GM12878 (cell line): ENCODE measurements around the gene ANKAR. TPM values are rescaled to one million over a fixed set of nuclear protein-coding genes. Genes with fewer than 3 reads are reported as not detected.

Source experiments
- ATAC-seq: fragments of 200-7000 bp; cut with Tn5 transposase; 3 replicates; pipeline ENCODE4 v1.9.1; 2020; ENCODE audit warnings: mild to moderate bottlenecking, moderate library complexity
- BruUV-seq: library from RNA; stranded (reverse); fragments of 400-500 nt; replicated peaks from 2 replicates; lab custom pipeline; 2021; lab: Mats Ljungman, UMichigan
- CTCF ChIA-PET: fragments of 300-600 bp; sonication (Branson Sonifier 250); formaldehyde crosslinking; extraction: SDS; loops from one replicate; lab custom pipeline; 2021; ENCODE audit warnings: inconsistent platforms; lab: Yijun Ruan, JAX
- POLR2A ChIA-PET: fragments of 350-600 bp; formaldehyde crosslinking; extraction: SDS; loops from one replicate; lab custom pipeline; 2021; ENCODE audit warnings: inconsistent platforms; lab: Charles Lee
- RAD21 ChIA-PET: fragments of 300-600 bp; sonication (Branson Sonifier 250); formaldehyde crosslinking; loops from one replicate; lab custom pipeline; 2023; ENCODE audit warnings: antibody characterized with exemption; ENCODE audit not compliant: unreplicated experiment; lab: Charles Lee
- SMC1A ChIA-PET: fragments of 300-600 bp; sonication (Branson Sonifier 250); formaldehyde crosslinking; loops from one replicate; lab custom pipeline; 2023; ENCODE audit not compliant: unreplicated experiment, uncharacterized antibody; lab: Charles Lee
- DNase-seq: peaks from one replicate; pipeline ENCODE4 v3.0.0-alpha.2; 2011; ENCODE audit warnings: low read depth, low spot score
- FAIRE-seq: peaks from 3 replicates; lab custom pipeline; 2011; peaks lifted over from hg19 to GRCh38; lab: Jason Lieb, UNC
- H2AFZ ChIP-seq: 2 replicates; pipeline ENCODE4 v1.6.0; 2011; ENCODE audit warnings: low read depth, low read length, control low read depth; ENCODE audit not compliant: control insufficient read depth
- H3K27ac ChIP-seq: 2 replicates; pipeline ENCODE4 v1.5.1; 2011; ENCODE audit warnings: control low read depth; ENCODE audit not compliant: control insufficient read depth, insufficient read depth
- H3K27me3 ChIP-seq, 2 experiments: replicated peaks in 1 of 2; 2 replicates each; pipeline versions ENCODE4 v1.6.0 to v1.6.1; 2011; ENCODE audit warnings: low read length in 1 of 2; ENCODE audit not compliant: control insufficient read depth in 2 of 2, insufficient read depth in 2 of 2
- H3K36me3 ChIP-seq, 2 experiments: 2 replicates each; pipeline ENCODE4 v1.5.1; 2011; ENCODE audit warnings: low read length in 1 of 2; ENCODE audit not compliant: control insufficient read depth in 2 of 2, insufficient read depth in 2 of 2
- H3K4me1 ChIP-seq: 2 replicates; pipeline ENCODE4 v1.6.1; 2011; ENCODE audit warnings: mild to moderate bottlenecking, low read length, moderate library complexity, mixed read lengths; ENCODE audit not compliant: control insufficient read depth, insufficient read depth
- H3K4me2 ChIP-seq: 2 replicates; pipeline ENCODE4 v1.6.0; 2011; ENCODE audit warnings: control low read depth; ENCODE audit not compliant: control insufficient read depth, insufficient read depth
- H3K4me3 ChIP-seq: fragments of 200-600 bp; sonication (generic); 2 replicates; pipeline ENCODE4 v1.5.1; 2016
- H3K79me2 ChIP-seq: 2 replicates; pipeline ENCODE4 v1.6.0; 2011; ENCODE audit warnings: low read length; ENCODE audit not compliant: control insufficient read depth, insufficient read depth
- H3K9ac ChIP-seq: 2 replicates; pipeline ENCODE4 v1.8.0; 2011; ENCODE audit warnings: low read length, control low read depth, mixed read lengths; ENCODE audit not compliant: control insufficient read depth, insufficient read depth
- H3K9me3 ChIP-seq: replicated peaks from 3 replicates; pipeline ENCODE4 v1.5.1; 2011; ENCODE audit warnings: mild to moderate bottlenecking, low read length; ENCODE audit not compliant: control insufficient read depth, insufficient read depth
- H4K20me1 ChIP-seq: 2 replicates; pipeline ENCODE4 v1.6.0; 2011; ENCODE audit not compliant: control insufficient read depth, insufficient read depth
- ASH2L ChIP-seq: fragments of 300-600, 200-600 bp; sonication (generic); IDR thresholded peaks from 2 replicates; pipeline ENCODE4 v1.6.1; 2017; ENCODE audit warnings: low read depth, mild to moderate bottlenecking, borderline replicate concordance
- BACH1 ChIP-seq: fragments of 450-650 bp; IDR thresholded peaks from 2 replicates; pipeline ENCODE4 v1.6.1; 2017; ENCODE audit warnings: mild to moderate bottlenecking, borderline replicate concordance
- BRCA1 ChIP-seq: IDR thresholded peaks from 2 replicates; pipeline ENCODE4 v1.6.1; 2011; ENCODE audit warnings: low read depth, low read length, improper control_type of control experiment
- ETV6 ChIP-seq, 2 experiments: fragments of 450-650 bp in 1 of 2; IDR thresholded peaks in 1 of 2; conservative IDR thresholded peaks in 1 of 2; 2 replicates each; pipeline ENCODE4 v1.6.1; 2014; ENCODE audit warnings: antibody characterized with exemption in 1 of 2, borderline replicate concordance in 1 of 2, low read depth in 1 of 2, mild to moderate bottlenecking in 1 of 2, moderate library complexity in 1 of 2
- FOXM1 ChIP-seq: IDR thresholded peaks from 2 replicates; pipeline ENCODE4 v1.6.1; 2012; ENCODE audit warnings: low read depth, mild to moderate bottlenecking, inconsistent platforms, low read length, moderate library complexity
- JUNB ChIP-seq: IDR thresholded peaks from 2 replicates; pipeline ENCODE4 v1.6.1; 2016; ENCODE audit warnings: antibody characterized with exemption, mild to moderate bottlenecking
- MYB ChIP-seq: fragments of 150-350 bp; IDR thresholded peaks from 2 replicates; pipeline ENCODE4 v1.6.1; 2014; ENCODE audit warnings: mild to moderate bottlenecking, low read depth, low read length, borderline replicate concordance
- NFIC ChIP-seq: IDR thresholded peaks from 2 replicates; pipeline ENCODE4 v1.6.1; 2012; ENCODE audit warnings: low read depth, mild to moderate bottlenecking, inconsistent platforms, low read length, moderate library complexity
- RAD51 ChIP-seq: fragments of 450-650 bp; IDR thresholded peaks from 2 replicates; pipeline ENCODE4 v1.6.1; 2016; ENCODE audit warnings: moderate library complexity, mild to moderate bottlenecking, inconsistent platforms
- RB1 ChIP-seq: fragments of 450-650 bp; formaldehyde crosslinking; IDR thresholded peaks from 2 replicates; pipeline ENCODE4 v1.6.1; 2017; ENCODE audit warnings: mild to moderate bottlenecking, borderline replicate concordance
- SMAD5 ChIP-seq: IDR thresholded peaks from 2 replicates; pipeline ENCODE4 v1.6.1; 2016; ENCODE audit warnings: antibody characterized with exemption, low read depth
- SUZ12 ChIP-seq: fragments of 200-600 bp; sonication (generic); IDR thresholded peaks from one replicate; pipeline ENCODE4 v1.6.1; 2018; ENCODE audit warnings: antibody characterized with exemption, mild to moderate bottlenecking; ENCODE audit not compliant: unreplicated experiment
- ZNF207 ChIP-seq: fragments of 450-650 bp; IDR thresholded peaks from 2 replicates; pipeline ENCODE4 v1.6.1; 2014; ENCODE audit warnings: antibody characterized with exemption, mild to moderate bottlenecking, borderline replicate concordance
- WGBS: methylation state at CpG from one replicate; pipeline ENCODE4 v1.1.6; 2016; ENCODE audit warnings: low lambda C conversion rate; ENCODE audit not compliant: insufficient replicate concordance, insufficient coverage; ENCODE audit errors: missing lambda C conversion rate; 5-methylcytosine and 5-hydroxymethylcytosine counted together
- in situ Hi-C: fragments of 300-500 bp; cut with MboI; formaldehyde crosslinking; loops from 9 replicates; pipeline ENCODE4 v1.14.3; 2018; ENCODE audit warnings: mixed read lengths
- intact Hi-C: fragments of 100-400 bp; cut with micrococcal nuclease; formaldehyde crosslinking; loops from one replicate; pipeline ENCODE4 v1.14.2; 2022; ENCODE audit not compliant: unreplicated experiment
- polyA plus RNA-seq, 11 experiments: library from polyadenylated mRNA; depleted of rRNA in 4 of 11; unstranded in 6 of 11; stranded (reverse) in 5 of 11; fragments of >200 nt; fragmentation: Nextera tagmentation in 4 of 11; fragmentation: Illumina TruSeq in 1 of 11; extraction: Ambion mirVana in 4 of 11; extraction: Trizol in 1 of 11; gene quantifications; 1 replicate in 1 of 11; 2 replicates in 10 of 11; pipeline versions ENCODE4 v1.2.1 to v1.2.3, GENCODE V29; 2011 to 2016; ENCODE audit warnings: inconsistent platforms in 2 of 11, missing spikeins in 2 of 11, low read depth in 1 of 11
- total RNA-seq, 4 experiments: library from RNA; depleted of rRNA in 3 of 4; stranded (reverse); fragments of >200 nt in 3 of 4; fragmentation: Illumina TruSeq in 1 of 4; extraction: Trizol in 1 of 4; gene quantifications; 2 replicates each; pipeline versions ENCODE4 v1.2.1 to v1.2.3, GENCODE V29; 2013 to 2021
- TF ChIP-seq, protein P1 (sequence below): IDR thresholded peaks from 2 replicates; pipeline ENCODE4 v1.6.1; 2012; ENCODE audit warnings: low read depth, low read length, improper control_type of control experiment
- TF ChIP-seq, protein P2 (sequence below): fragments of 450-650 bp; IDR thresholded peaks from 2 replicates; pipeline ENCODE4 v1.6.1; 2017; ENCODE audit warnings: mild to moderate bottlenecking, moderate library complexity
- TF ChIP-seq, protein P3 (sequence below): IDR thresholded peaks from 2 replicates; pipeline ENCODE4 v1.6.1; 2012; ENCODE audit warnings: low read depth, low read length, improper control_type of control experiment

ANKAR gene
- total and polyA plus RNA-seq, 10 of the 15 experiments (the other 5 are each of a cell fraction or from before 2014, with no cell fraction given) = 1.3 to 4.2 (median 2.7) TPM

DNA sequence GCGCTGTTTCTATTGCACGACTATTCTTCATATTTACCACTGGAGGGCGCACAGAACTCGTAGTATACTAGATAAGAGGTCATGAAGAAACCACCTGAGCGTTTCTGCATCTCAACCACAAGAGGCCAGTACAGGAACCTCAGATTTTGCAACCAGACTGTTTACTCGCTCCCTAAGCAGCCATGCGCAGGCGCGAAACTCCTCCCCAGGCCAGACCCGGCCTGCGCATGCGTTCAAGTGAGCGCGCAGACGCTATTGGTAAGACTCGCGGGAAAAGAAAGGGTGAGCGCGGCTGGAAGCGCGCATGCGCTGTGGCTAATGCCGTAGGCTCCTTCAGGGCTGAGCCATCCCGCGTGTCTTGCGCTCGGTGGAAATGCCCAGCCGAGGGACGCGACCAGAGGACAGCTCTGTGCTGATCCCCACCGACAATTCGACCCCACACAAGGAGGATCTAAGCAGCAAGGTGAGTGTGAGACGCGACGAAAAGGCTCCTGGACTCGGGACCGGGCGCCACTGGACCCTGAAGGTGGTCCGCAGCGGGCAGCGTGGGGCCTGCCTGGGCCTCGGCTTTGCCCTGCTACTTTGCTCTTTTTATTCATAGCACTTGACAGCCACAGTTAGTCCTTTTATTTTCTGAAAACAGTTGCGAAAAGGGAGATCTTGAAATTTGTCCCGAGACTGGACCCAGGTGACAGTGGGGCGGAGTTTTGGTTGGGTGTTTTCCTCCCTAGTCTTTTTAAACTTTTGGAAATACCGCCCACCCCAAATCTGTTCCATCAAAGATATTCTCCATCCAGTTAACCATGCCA lies 13.1 kb upstream of the ANKAR start, which contains the start of gene ASNSD1:
Gene ASNSD1, plus strand, starts transcription at position 312 of the 809 bp plus-strand sequence. CDS start 4,674 bp downstream, outside the sequence.
- BruUV-seq = TSS peak; percentile 86
- no peaks in the 10 kb centered on the region for H3K9me3 ChIP-seq
- FAIRE-seq (peak; percentile 88), ATAC-seq (peak; percentile 91), DNase-seq (peak; percentile 99)
- RAD21 ChIA-PET = interaction anchor here (0.6 to 2.3 kb wide), 19 partner anchors 11 to 690 kb away, joined by 3 to 14 read pairs (median 3); partner anchors contain the start of genes ANKAR, MSTN, ORMDL1 and OSGEPL1
- peaks cover 34% of the 10 kb centered on the region for H3K79me2 ChIP-seq
- H4K20me1 ChIP-seq = no peaks in the 10 kb centered on the region
- intact Hi-C loops (loop anchor here (1.0 to 5.0 kb wide), 8 partner anchors 13 to 521 kb away; partner anchors contain the start of genes ANKAR, ORMDL1, OSGEPL1 and PMS1), in situ Hi-C loops (no loop called here)
- H3K36me3 ChIP-seq = peaks cover 0 to 6% of the 10 kb centered on the region in 2 experiments; a peak in 2 of 4 replicates
- H3K9ac ChIP-seq = peak within 1 kb of the TSS; percentile 99
- H3K4me1 ChIP-seq = peaks cover 13% of the 10 kb centered on the region; the same call in 1 of the 2 replicates
- POLR2A ChIA-PET = interaction anchor here (0.6 to 2.4 kb wide), 7 partner anchors 8 to 101 kb away, joined by 3 to 11 read pairs (median 5); partner anchors contain the start of genes ANKAR and OSGEPL1
- H3K4me2 ChIP-seq = peak within 1 kb of the TSS; percentile 78
- CTCF ChIA-PET = interaction anchor here (0.6 to 9.9 kb wide), 27 partner anchors 11 to 657 kb away, joined by 3 to 163 read pairs (median 4); partner anchors contain the start of genes ANKAR and OSGEPL1
- H3K27ac ChIP-seq = peak within 1 kb of the TSS; percentile 93
- whole genome bisulfite sequencing = 2% methylated on average over 46 of the region's 46 CpGs
- H3K4me3 ChIP-seq = peak within 1 kb of the TSS; percentile 82
- peak within 1 kb of the TSS; percentile 98 for H2AFZ ChIP-seq
- H3K27me3 ChIP-seq = no peaks in the 10 kb centered on the region
- SMC1A ChIA-PET = interaction anchor here (0.6 to 6.9 kb wide), 18 partner anchors 8 to 1000 kb away, joined by 3 to 71 read pairs (median 4); partner anchors contain the start of genes ANKAR and OSGEPL1
- TF ChIP-seq, protein P1, sequence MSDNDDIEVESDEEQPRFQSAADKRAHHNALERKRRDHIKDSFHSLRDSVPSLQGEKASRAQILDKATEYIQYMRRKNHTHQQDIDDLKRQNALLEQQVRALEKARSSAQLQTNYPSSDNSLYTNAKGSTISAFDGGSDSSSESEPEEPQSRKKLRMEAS = peak; percentile 83
- TF ChIP-seq RB1 = peak; percentile 34; the same call in 1 of the 2 replicates
- TF ChIP-seq, protein P2, sequence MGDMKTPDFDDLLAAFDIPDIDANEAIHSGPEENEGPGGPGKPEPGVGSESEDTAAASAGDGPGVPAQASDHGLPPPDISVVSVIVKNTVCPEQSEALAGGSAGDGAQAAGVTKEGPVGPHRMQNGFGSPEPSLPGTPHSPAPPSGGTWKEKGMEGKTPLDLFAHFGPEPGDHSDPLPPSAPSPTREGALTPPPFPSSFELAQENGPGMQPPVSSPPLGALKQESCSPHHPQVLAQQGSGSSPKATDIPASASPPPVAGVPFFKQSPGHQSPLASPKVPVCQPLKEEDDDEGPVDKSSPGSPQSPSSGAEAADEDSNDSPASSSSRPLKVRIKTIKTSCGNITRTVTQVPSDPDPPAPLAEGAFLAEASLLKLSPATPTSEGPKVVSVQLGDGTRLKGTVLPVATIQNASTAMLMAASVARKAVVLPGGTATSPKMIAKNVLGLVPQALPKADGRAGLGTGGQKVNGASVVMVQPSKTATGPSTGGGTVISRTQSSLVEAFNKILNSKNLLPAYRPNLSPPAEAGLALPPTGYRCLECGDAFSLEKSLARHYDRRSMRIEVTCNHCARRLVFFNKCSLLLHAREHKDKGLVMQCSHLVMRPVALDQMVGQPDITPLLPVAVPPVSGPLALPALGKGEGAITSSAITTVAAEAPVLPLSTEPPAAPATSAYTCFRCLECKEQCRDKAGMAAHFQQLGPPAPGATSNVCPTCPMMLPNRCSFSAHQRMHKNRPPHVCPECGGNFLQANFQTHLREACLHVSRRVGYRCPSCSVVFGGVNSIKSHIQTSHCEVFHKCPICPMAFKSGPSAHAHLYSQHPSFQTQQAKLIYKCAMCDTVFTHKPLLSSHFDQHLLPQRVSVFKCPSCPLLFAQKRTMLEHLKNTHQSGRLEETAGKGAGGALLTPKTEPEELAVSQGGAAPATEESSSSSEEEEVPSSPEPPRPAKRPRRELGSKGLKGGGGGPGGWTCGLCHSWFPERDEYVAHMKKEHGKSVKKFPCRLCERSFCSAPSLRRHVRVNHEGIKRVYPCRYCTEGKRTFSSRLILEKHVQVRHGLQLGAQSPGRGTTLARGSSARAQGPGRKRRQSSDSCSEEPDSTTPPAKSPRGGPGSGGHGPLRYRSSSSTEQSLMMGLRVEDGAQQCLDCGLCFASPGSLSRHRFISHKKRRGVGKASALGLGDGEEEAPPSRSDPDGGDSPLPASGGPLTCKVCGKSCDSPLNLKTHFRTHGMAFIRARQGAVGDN = peak; percentile 96
- TF ChIP-seq NFIC = no peak
- TF ChIP-seq SMAD5 = peak; percentile 87; the same call in 1 of the 2 replicates
- TF ChIP-seq SUZ12 = no peak
- 0 out of 2 replicates have a peak, but pooled peaks have one; percentile 36 for TF ChIP-seq ASH2L
- TF ChIP-seq ETV6 (conservative IDR thresholded peaks at IDR 0.05 in 1 of 2, IDR thresholded peaks at IDR 0.05 in 1 of 2; ENCODE audit: borderline replicate concordance in 1 of 2, low read depth in 1 of 2) = no peak
- TF ChIP-seq BRCA1 = peak; percentile 73
- no peak for TF ChIP-seq MYB
- TF ChIP-seq JUNB = no peak
- no peak for TF ChIP-seq FOXM1
- TF ChIP-seq ZNF207 = peak; percentile 77
- no peak for TF ChIP-seq RAD51
- TF ChIP-seq BACH1 = peak; percentile 67; the same call in 1 of the 2 replicates
- TF ChIP-seq, protein P3, sequence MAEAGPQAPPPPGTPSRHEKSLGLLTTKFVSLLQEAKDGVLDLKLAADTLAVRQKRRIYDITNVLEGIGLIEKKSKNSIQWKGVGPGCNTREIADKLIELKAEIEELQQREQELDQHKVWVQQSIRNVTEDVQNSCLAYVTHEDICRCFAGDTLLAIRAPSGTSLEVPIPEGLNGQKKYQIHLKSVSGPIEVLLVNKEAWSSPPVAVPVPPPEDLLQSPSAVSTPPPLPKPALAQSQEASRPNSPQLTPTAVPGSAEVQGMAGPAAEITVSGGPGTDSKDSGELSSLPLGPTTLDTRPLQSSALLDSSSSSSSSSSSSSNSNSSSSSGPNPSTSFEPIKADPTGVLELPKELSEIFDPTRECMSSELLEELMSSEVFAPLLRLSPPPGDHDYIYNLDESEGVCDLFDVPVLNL = no peak
